ENCODE data around the gene TTYH2. TPM values are rescaled to one million over a fixed set of nuclear protein-coding genes. Genes with fewer than 3 reads are reported as not detected.

TTYH2 gene
- total RNA-seq, 1 experiment from 2014 or later: 1.5 TPM

DNA sequence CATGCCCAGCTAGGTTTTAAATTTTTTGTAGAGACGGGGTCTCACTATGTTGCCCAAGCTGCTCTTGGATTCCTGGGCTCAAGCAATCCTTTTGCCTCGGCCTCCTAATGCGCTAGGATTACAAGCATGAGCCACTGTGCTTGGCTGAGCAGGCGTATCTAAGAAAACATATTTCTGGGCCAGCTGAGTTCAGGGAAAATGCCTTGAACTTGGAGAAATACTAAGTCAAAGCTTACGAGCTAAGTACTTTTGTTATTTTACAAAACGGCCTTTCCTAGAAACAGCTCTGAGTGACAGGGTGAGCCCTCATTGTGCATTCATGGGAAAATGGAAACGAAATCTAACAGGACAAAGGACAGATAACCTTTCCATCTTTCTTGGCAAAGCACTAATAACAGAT lies 85.4 kb downstream of the TTYH2 start:
- Histone ChIP-seq H3K9me2 (ENCODE audit: insufficient read depth) (no peaks in the 10 kb centered on the region), H3F3A (ENCODE audit: insufficient read depth, low read depth) (no peaks in the 10 kb centered on the region), H3K9me3 (ENCODE audit: insufficient read depth, low read depth) (no peaks in the 10 kb centered on the region), H3K36me3 (ENCODE audit: low read depth) (no peaks in the 10 kb centered on the region), H3K4me3 (no peak overlapping the region), H3K27ac (no peak overlapping the region), H3K4me1 (replicated peaks; ENCODE audit: insufficient read depth) (no peaks in the 10 kb centered on the region), H3K4me2 (no peak overlapping the region), H2AFZ (no peak overlapping the region), H3K27me3 (ENCODE audit: insufficient read depth, low read depth) (peaks cover 43% of the 10 kb centered on the region), H3K79me2 (ENCODE audit: low read depth) (no peaks in the 10 kb centered on the region), H4K20me1 (ENCODE audit: insufficient read depth) (no peaks in the 10 kb centered on the region)
- DNase-seq: no peak
- no TSS peak for BruUV-seq (replicated peaks)
- no peak for TF ChIP-seq EZH2 (IDR thresholded peaks at IDR 0.05; ENCODE audit: low read depth)
- TF ChIP-seq CTCF (conservative IDR thresholded peaks at IDR 0.05): no peak
- POLR2A ChIA-PET (ENCODE audit: unreplicated experiment): interaction anchor here (0.6 kb wide), 1 partner anchor 158 kb away, joined by 3 read pairs; no protein-coding TSS in a partner anchor
- CTCF ChIA-PET: no interaction called here
- intact Hi-C loops (cut with micrococcal nuclease; ENCODE audit: unreplicated experiment): no loop called here

DNA sequence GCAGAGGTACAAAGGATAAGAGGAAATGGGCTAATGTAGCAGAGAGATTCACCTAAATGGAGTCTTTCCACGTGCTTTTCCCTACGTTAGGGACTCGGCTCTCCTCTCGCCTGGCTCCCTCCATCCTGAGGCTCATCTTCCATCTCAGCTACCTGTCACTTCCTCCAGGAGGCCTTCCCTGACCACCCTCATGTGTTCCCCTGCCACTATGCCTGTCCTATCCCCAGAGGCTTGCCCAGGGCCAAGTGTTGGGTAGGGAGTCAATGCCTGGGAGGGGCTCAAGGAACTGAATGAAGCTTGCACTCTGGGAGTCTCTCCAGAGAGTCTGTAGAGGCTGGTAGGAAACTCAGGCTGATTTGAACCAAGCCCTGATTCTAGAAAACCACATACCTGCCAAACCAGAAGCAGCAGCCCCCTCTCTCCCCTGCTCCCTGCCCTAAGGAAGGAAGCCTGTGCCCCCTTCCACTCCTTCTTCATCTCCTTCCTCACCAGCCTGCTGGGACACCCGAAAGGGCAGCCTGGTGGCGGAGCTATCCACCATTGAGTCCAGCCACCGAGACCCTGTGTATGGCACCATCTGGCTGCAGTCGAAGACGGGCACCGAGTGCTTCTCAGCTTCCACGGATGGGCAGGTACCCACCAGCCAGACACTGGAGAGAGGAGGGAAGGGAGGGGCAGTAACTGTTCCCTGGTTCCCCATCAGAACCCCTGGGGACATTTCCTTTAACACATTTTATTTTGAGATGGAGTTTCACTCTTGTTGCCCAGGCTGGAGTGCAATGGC lies 86.0 kb downstream of the TTYH2 start:
- intact Hi-C loops (cut with micrococcal nuclease; ENCODE audit: unreplicated experiment): loop anchor here (2.0 to 10.0 kb wide), 3 partner anchors 63 to 193 kb away; partner anchors contain the start of gene BTBD17
- no TSS peak for BruUV-seq (replicated peaks)

GRCh38 chr17:74303305-74303704 lies 89.9 kb downstream of the TTYH2 start:
- Histone ChIP-seq H3K79me2 (ENCODE audit: low read depth) (no peaks in the 10 kb centered on the region), H3K27me3 (ENCODE audit: insufficient read depth, low read depth) (peaks cover 64% of the 10 kb centered on the region), H3K36me3 (ENCODE audit: low read depth) (no peaks in the 10 kb centered on the region), H3K9me3 (ENCODE audit: insufficient read depth, low read depth) (no peaks in the 10 kb centered on the region), H3K4me2 (no peak overlapping the region), H3F3A (ENCODE audit: insufficient read depth, low read depth) (no peaks in the 10 kb centered on the region), H4K20me1 (ENCODE audit: insufficient read depth) (no peaks in the 10 kb centered on the region), H3K4me3 (no peak overlapping the region), H2AFZ (no peak overlapping the region), H3K9me2 (ENCODE audit: insufficient read depth) (no peaks in the 10 kb centered on the region), H3K27ac (no peak overlapping the region), H3K4me1 (replicated peaks; ENCODE audit: insufficient read depth) (no peaks in the 10 kb centered on the region)
- POLR2A ChIA-PET (ENCODE audit: unreplicated experiment): no interaction called here
- intact Hi-C loops (cut with micrococcal nuclease; ENCODE audit: unreplicated experiment): loop anchor here (5.0 to 10.0 kb wide), 2 partner anchors 59 to 151 kb away; partner anchors contain the start of gene BTBD17
- no peak for TF ChIP-seq EZH2 (IDR thresholded peaks at IDR 0.05; ENCODE audit: low read depth)
- TF ChIP-seq CTCF (conservative IDR thresholded peaks at IDR 0.05): no peak
- BruUV-seq (replicated peaks): no TSS peak
- CTCF ChIA-PET: no interaction called here
- no peak for DNase-seq

More for the DNA sequence above, 86.0 kb downstream of the TTYH2 start:
- TF ChIP-seq EZH2 (IDR thresholded peaks at IDR 0.05; ENCODE audit: low read depth) (no peak), CTCF (conservative IDR thresholded peaks at IDR 0.05) (no peak)
- Histone ChIP-seq H3K4me1 (replicated peaks; ENCODE audit: insufficient read depth) (no peaks in the 10 kb centered on the region), H2AFZ (no peak overlapping the region), H3F3A (ENCODE audit: insufficient read depth, low read depth) (no peaks in the 10 kb centered on the region), H3K4me2 (no peak overlapping the region), H3K36me3 (ENCODE audit: low read depth) (no peaks in the 10 kb centered on the region), H3K27me3 (ENCODE audit: insufficient read depth, low read depth) (peaks cover 46% of the 10 kb centered on the region), H4K20me1 (ENCODE audit: insufficient read depth) (no peaks in the 10 kb centered on the region), H3K4me3 (no peak overlapping the region), H3K27ac (no peak overlapping the region), H3K9me2 (ENCODE audit: insufficient read depth) (no peaks in the 10 kb centered on the region), H3K79me2 (ENCODE audit: low read depth) (no peaks in the 10 kb centered on the region), H3K9me3 (ENCODE audit: insufficient read depth, low read depth) (no peaks in the 10 kb centered on the region)
- DNase-seq: no peak
- POLR2A ChIA-PET (ENCODE audit: unreplicated experiment): interaction anchor here (0.6 kb wide), 1 partner anchor 157 kb away, joined by 3 read pairs; no protein-coding TSS in a partner anchor
- CTCF ChIA-PET: no interaction called here
